Endothelial cell of umbilical vein (primary cell): ENCODE measurements around the gene NDUFA13. TPM values are rescaled to one million over a fixed set of nuclear protein-coding genes. Genes with fewer than 3 reads are reported as not detected.

ENCODE experiments used
- BruUV-seq: library from RNA; stranded (reverse); fragments of 400-500 nt; replicated peaks from 2 replicates; lab custom pipeline; 2021; lab: Mats Ljungman, UMichigan
- CTCF ChIA-PET: fragments of 300-600, 350-600 bp; sonication (Branson Sonifier 250); formaldehyde crosslinking; loops from one replicate; lab custom pipeline; 2021; ENCODE audit warnings: antibody characterized with exemption, inconsistent platforms; lab: Charles Lee
- POLR2A ChIA-PET: fragments of 300-600, 350-600 bp; sonication (Branson Sonifier 250); formaldehyde crosslinking; loops from one replicate; lab custom pipeline; 2021; ENCODE audit warnings: antibody characterized with exemption, inconsistent platforms; lab: Charles Lee
- DNase-seq: peaks from one replicate; pipeline ENCODE4 v3.0.0-alpha.2; 2011; ENCODE audit warnings: low read depth, low spot score
- FAIRE-seq: peaks from 2 replicates; lab custom pipeline; 2011; peaks lifted over from hg19 to GRCh38; lab: Jason Lieb, UNC
- H2AFZ ChIP-seq: 2 replicates; pipeline ENCODE4 v1.6.0; 2012; ENCODE audit warnings: low read depth, low read length, control low read depth, inconsistent platforms
- H3K27ac ChIP-seq: 2 replicates; pipeline ENCODE4 v1.5.1; 2011; ENCODE audit warnings: low read depth, mild to moderate bottlenecking, control low read depth, low read length, moderate library complexity; ENCODE audit not compliant: insufficient read depth
- H3K27me3 ChIP-seq, 2 experiments: 2 replicates each; pipeline versions ENCODE4 v1.6.0 to v1.6.1; 2011; ENCODE audit warnings: low read length in 2 of 2, mixed read lengths in 1 of 2; ENCODE audit not compliant: control insufficient read depth in 2 of 2, insufficient read depth in 2 of 2
- H3K36me3 ChIP-seq, 2 experiments: 2 replicates in 1 of 2; 3 replicates in 1 of 2; pipeline ENCODE4 v1.5.1; 2011; ENCODE audit warnings: low read length in 2 of 2, mild to moderate bottlenecking in 1 of 2, moderate library complexity in 1 of 2; ENCODE audit not compliant: control insufficient read depth in 2 of 2, insufficient read depth in 2 of 2; ENCODE audit errors: extremely low read depth in 1 of 2
- H3K4me1 ChIP-seq: 3 replicates; pipeline ENCODE4 v1.5.1; 2011; ENCODE audit warnings: mild to moderate bottlenecking, low read length; ENCODE audit not compliant: control insufficient read depth, insufficient read depth; ENCODE audit errors: extremely low read depth
- H3K4me2 ChIP-seq: 2 replicates; pipeline ENCODE4 v1.6.1; 2011; ENCODE audit warnings: low read length, control low read depth, mixed read lengths; ENCODE audit not compliant: insufficient read depth
- H3K4me3 ChIP-seq, 3 experiments: fragments of 200-600 bp in 1 of 3; sonication (generic), shearing (Covaris generic) in 1 of 3; replicated peaks in 1 of 3; 2 replicates each; pipeline ENCODE4 v1.5.1; 2011 to 2016; ENCODE audit warnings: control low read depth in 3 of 3, low read length in 3 of 3, mild to moderate bottlenecking in 2 of 3, inconsistent platforms in 1 of 3, low read depth in 1 of 3, moderate library complexity in 1 of 3; ENCODE audit not compliant: insufficient read depth in 1 of 3
- H3K79me2 ChIP-seq: 2 replicates; pipeline ENCODE4 v1.6.0; 2012; ENCODE audit warnings: low read length, inconsistent platforms; ENCODE audit not compliant: control insufficient read depth, insufficient read depth
- H3K9ac ChIP-seq: replicated peaks from 2 replicates; pipeline ENCODE3; 2011; ENCODE audit warnings: low read length, control low read depth; ENCODE audit not compliant: insufficient read depth; ENCODE audit errors: extremely low read depth
- H3K9me1 ChIP-seq: replicated peaks from 3 replicates; pipeline ENCODE4 v1.6.0; 2011; ENCODE audit warnings: mild to moderate bottlenecking, low read length; ENCODE audit not compliant: control insufficient read depth, insufficient read depth; ENCODE audit errors: extremely low read depth
- H3K9me3 ChIP-seq: replicated peaks from 2 replicates; pipeline ENCODE4 v1.5.1; 2012; ENCODE audit warnings: low read length, inconsistent platforms; ENCODE audit not compliant: control insufficient read depth, insufficient read depth
- H4K20me1 ChIP-seq: replicated peaks from 2 replicates; pipeline ENCODE3; 2011; ENCODE audit warnings: mild to moderate bottlenecking, low read length; ENCODE audit not compliant: control insufficient read depth, insufficient read depth; ENCODE audit errors: extremely low read depth
- CTCF ChIP-seq, 2 donors: IDR thresholded peaks; 1 replicate in 1 of 2; 2 replicates in 1 of 2; pipeline ENCODE4 v1.5.1; 2011; ENCODE audit warnings: low read length in 2 of 2, mild to moderate bottlenecking in 2 of 2, moderate library complexity in 2 of 2, control low read depth in 1 of 2, inconsistent platforms in 1 of 2, low read depth in 1 of 2; ENCODE audit not compliant: insufficient read depth in 1 of 2; ENCODE audit errors: extremely low read depth in 1 of 2
- EZH2 ChIP-seq: IDR thresholded peaks from 2 replicates; pipeline ENCODE4 v1.6.1; 2012; ENCODE audit warnings: borderline replicate concordance, low read depth, mild to moderate bottlenecking, moderate library complexity, low read length, inconsistent platforms; ENCODE audit not compliant: severe bottlenecking
- dilution Hi-C: fragments of 300-500 bp; cut with MboI; formaldehyde crosslinking; loops from one replicate; pipeline ENCODE4 v1.15.0; 2019; ENCODE audit warnings: low sequenced_read_pairs; ENCODE audit not compliant: extremely low pct_ligation_motif_present
- intact Hi-C: fragments of 100-400 bp; cut with micrococcal nuclease; formaldehyde crosslinking; loops from one replicate; pipeline ENCODE4 v1.10.0; 2022
- polyA plus RNA-seq, 4 experiments: library from polyadenylated mRNA; depleted of rRNA in 3 of 4; stranded (reverse) in 3 of 4; unstranded in 1 of 4; fragments of >200 nt; gene quantifications; 2 replicates each; pipeline versions ENCODE4 v1.2.1 to v1.2.3, GENCODE V29; 2011 to 2012; ENCODE audit warnings: missing spikeins in 1 of 4
- total RNA-seq: library from RNA; stranded (reverse); gene quantifications from 2 replicates; pipeline ENCODE4 v1.2.3, GENCODE V29; 2021

NDUFA13 gene
- total and polyA plus RNA-seq, 2 donors (not counting 3 experiments of a cell fraction or from before 2014, with no cell fraction given) = 246 to 799 TPM

GRCh38 chr19:19531951-19532805 lies 16.2 kb downstream of the NDUFA13 start:
- POLR2A ChIA-PET = no interaction called here

More at GRCh38 chr19:19531951-19532805, 16.2 kb downstream of the NDUFA13 start:
- no peaks in the 10 kb centered on the region for H3K4me1 ChIP-seq
- dilution Hi-C loops = no loop called here
- intact Hi-C loops = loop anchor here (1.0 kb wide), 2 partner anchors 22 to 112 kb away; no protein-coding TSS in a partner anchor
- H3K79me2 ChIP-seq = no peaks in the 10 kb centered on the region
- BruUV-seq = TSS peak; percentile 13
- no peak overlapping the region for H3K9ac ChIP-seq
- CTCF ChIA-PET = interaction anchor here (0.8 to 5.6 kb wide), 20 partner anchors 9 to 520 kb away, joined by 3 to 45 read pairs (median 4); partner anchors contain the start of genes GMIP and ZNF101
- H4K20me1 ChIP-seq = no peaks in the 10 kb centered on the region
- DNase-seq = peak; percentile 44
- H3K4me2 ChIP-seq = no peak overlapping the region
- peak; percentile 76 for FAIRE-seq
- no peaks in the 10 kb centered on the region for H3K27me3 ChIP-seq
- H3K9me1 ChIP-seq = no peaks in the 10 kb centered on the region
- TF ChIP-seq EZH2 = no peak
- TF ChIP-seq CTCF (IDR thresholded peaks at IDR 0.05; ENCODE audit: extremely low read depth in 1 of 2, insufficient read depth in 1 of 2, low read depth in 1 of 2, low read length in 2 of 2) = peak; percentile 96 to 99
- no peaks in the 10 kb centered on the region for H3K36me3 ChIP-seq
- H2AFZ ChIP-seq = no peak overlapping the region
- H3K9me3 ChIP-seq = no peaks in the 10 kb centered on the region
- no peak overlapping the region for H3K4me3 ChIP-seq
- no peak overlapping the region for H3K27ac ChIP-seq
